HEK293 (cell line): ENCODE measurements around the gene HERPUD2.
A peak's percentile ranks its signal among the peaks of the same experiment; 100 is the strongest.

ENCODE experiments used
- CTCF ChIA-PET: fragments of 350-600 bp; formaldehyde crosslinking; extraction: SDS; loops from one replicate; lab custom pipeline; 2021; ENCODE audit warnings: antibody characterized with exemption; lab: Yijun Ruan, JAX
- POLR2A ChIA-PET: fragments of 300-600 bp; formaldehyde crosslinking; extraction: SDS; loops from one replicate; lab custom pipeline; 2020; ENCODE audit warnings: antibody characterized with exemption, inconsistent platforms; lab: Yijun Ruan, JAX
- H3K27ac ChIP-seq: fragments of 200-500 bp; sonication (Bioruptor generic); 2 replicates; pipeline ENCODE4 v1.5.1; 2014; ENCODE audit warnings: low read depth, low read length, control low read depth, inconsistent platforms; ENCODE audit errors: extremely low read depth
- H3K36me3 ChIP-seq, 2 experiments: fragments of 200-500 bp in 1 of 2; sonication (Bioruptor generic) in 1 of 2; 1 replicate in 1 of 2; 2 replicates in 1 of 2; pipeline ENCODE4 v1.5.1; 2014 to 2017; ENCODE audit warnings: inconsistent platforms in 2 of 2, low read length in 2 of 2; ENCODE audit not compliant: control insufficient read depth in 2 of 2, insufficient read depth in 1 of 2
- H3K4me1 ChIP-seq: fragments of 200-500 bp; sonication (Bioruptor generic); 2 replicates; pipeline ENCODE4 v1.5.1; 2014; ENCODE audit warnings: mild to moderate bottlenecking, low read length, inconsistent platforms; ENCODE audit not compliant: control insufficient read depth, insufficient read depth
- H3K4me3 ChIP-seq: 2 replicates; pipeline ENCODE4 v1.5.1; 2011; ENCODE audit warnings: low read depth, mild to moderate bottlenecking, control low read depth, low read length, moderate library complexity
- H3K9me3 ChIP-seq: fragments of 200-500 bp; sonication (Bioruptor generic); 2 replicates; pipeline ENCODE4 v1.5.1; 2014; ENCODE audit warnings: low read depth, low read length, inconsistent platforms; ENCODE audit not compliant: control insufficient read depth, insufficient read depth
- ELK4 ChIP-seq: IDR thresholded peaks from 2 replicates; pipeline ENCODE4 v1.6.1; 2011; ENCODE audit warnings: mild to moderate bottlenecking, low read depth, low read length, borderline replicate concordance
- FEZF1 ChIP-seq: fragments of 450-650 bp; formaldehyde crosslinking; IDR thresholded peaks from 2 replicates; pipeline ENCODE4 v1.5.1; 2016; ENCODE audit warnings: missing biosample characterization, missing genetic modification characterization
- INSM2 ChIP-seq: fragments of 450-650 bp; formaldehyde crosslinking; IDR thresholded peaks from 2 replicates; pipeline ENCODE4 v1.5.1; 2016; ENCODE audit warnings: missing biosample characterization, missing genetic modification characterization
- KLF7 ChIP-seq: fragments of 450-650 bp; formaldehyde crosslinking; IDR thresholded peaks from 2 replicates; pipeline ENCODE4 v1.5.1; 2016; ENCODE audit warnings: missing biosample characterization, missing genetic modification characterization, borderline replicate concordance
- SP2 ChIP-seq: fragments of 450-650 bp; formaldehyde crosslinking; IDR thresholded peaks from 2 replicates; pipeline ENCODE4 v1.5.1; 2016; ENCODE audit warnings: missing biosample characterization, missing genetic modification characterization
- ZBTB1 ChIP-seq: fragments of 450-650 bp; formaldehyde crosslinking; IDR thresholded peaks from 2 replicates; pipeline ENCODE4 v1.5.1; 2016; ENCODE audit warnings: missing biosample characterization, missing genetic modification characterization
- ZBTB20 ChIP-seq: fragments of 450-650 bp; formaldehyde crosslinking; IDR thresholded peaks from 2 replicates; pipeline ENCODE4 v1.5.1; 2016; ENCODE audit warnings: missing biosample characterization, missing genetic modification characterization
- ZBTB7A ChIP-seq: fragments of 450-650 bp; formaldehyde crosslinking; IDR thresholded peaks from 2 replicates; pipeline ENCODE4 v1.5.1; 2016; ENCODE audit warnings: low read depth, missing biosample characterization, missing genetic modification characterization
- ZFHX2 ChIP-seq: fragments of 450-650 bp; formaldehyde crosslinking; conservative IDR thresholded peaks from 2 replicates; pipeline ENCODE4 v1.5.1; 2016; ENCODE audit warnings: missing biosample characterization, missing genetic modification characterization
- ZNF132 ChIP-seq: fragments of 450-650 bp; formaldehyde crosslinking; IDR thresholded peaks from 2 replicates; pipeline ENCODE4 v1.5.1; 2017; ENCODE audit warnings: missing biosample characterization, missing genetic modification characterization, borderline replicate concordance
- ZNF146 ChIP-seq: fragments of 450-650 bp; formaldehyde crosslinking; IDR thresholded peaks from 2 replicates; pipeline ENCODE4 v1.5.1; 2016; ENCODE audit warnings: missing biosample characterization, missing genetic modification characterization
- ZNF16 ChIP-seq: fragments of 450-650 bp; formaldehyde crosslinking; IDR thresholded peaks from 2 replicates; pipeline ENCODE4 v1.5.1; 2016; ENCODE audit warnings: low read depth, missing biosample characterization, missing genetic modification characterization
- ZNF169 ChIP-seq: fragments of 450-650 bp; formaldehyde crosslinking; IDR thresholded peaks from 2 replicates; pipeline ENCODE4 v1.5.1; 2016; ENCODE audit warnings: missing biosample characterization, missing genetic modification characterization
- ZNF214 ChIP-seq: fragments of 450-650 bp; formaldehyde crosslinking; IDR thresholded peaks from 2 replicates; pipeline ENCODE4 v1.5.1; 2017; ENCODE audit warnings: missing biosample characterization, mild to moderate bottlenecking, missing genetic modification characterization, borderline replicate concordance
- ZNF274 ChIP-seq, 2 experiments: fragments of 200-500 bp in 1 of 2; fragments of 450-650 bp in 1 of 2; sonication (Bioruptor generic) in 1 of 2; formaldehyde crosslinking in 1 of 2; IDR thresholded peaks; 2 replicates each; pipeline versions ENCODE4 v1.5.1 to v1.6.1; 2014 to 2016; ENCODE audit warnings: borderline replicate concordance in 1 of 2, inconsistent platforms in 1 of 2, low read length in 1 of 2, missing biosample characterization in 1 of 2, missing genetic modification characterization in 1 of 2
- ZNF501 ChIP-seq: fragments of 450-650 bp; formaldehyde crosslinking; IDR thresholded peaks from 2 replicates; pipeline ENCODE4 v1.5.1; 2016; ENCODE audit warnings: missing biosample characterization, missing genetic modification characterization
- ZNF558 ChIP-seq: fragments of 450-650 bp; formaldehyde crosslinking; IDR thresholded peaks from 2 replicates; pipeline ENCODE4 v1.5.1; 2016; ENCODE audit warnings: missing biosample characterization, missing genetic modification characterization
- ZNF629 ChIP-seq: fragments of 450-650 bp; formaldehyde crosslinking; IDR thresholded peaks from 2 replicates; pipeline ENCODE4 v1.5.1; 2017; ENCODE audit warnings: missing biosample characterization, missing genetic modification characterization
- ZSCAN4 ChIP-seq: fragments of 450-650 bp; formaldehyde crosslinking; IDR thresholded peaks from 2 replicates; pipeline ENCODE4 v1.5.1; 2017; ENCODE audit warnings: missing biosample characterization, missing genetic modification characterization
- ZXDB ChIP-seq: fragments of 450-650 bp; formaldehyde crosslinking; IDR thresholded peaks from 2 replicates; pipeline ENCODE4 v1.5.1; 2016; ENCODE audit warnings: missing biosample characterization, missing genetic modification characterization
- TF ChIP-seq, protein P1 (sequence below): fragments of 450-650 bp; formaldehyde crosslinking; IDR thresholded peaks from 2 replicates; pipeline ENCODE4 v1.5.1; 2016; ENCODE audit warnings: missing biosample characterization, missing genetic modification characterization, low read depth
- TF ChIP-seq, protein P2 (sequence below): fragments of 450-650 bp; formaldehyde crosslinking; conservative IDR thresholded peaks from 2 replicates; pipeline ENCODE4 v1.5.1; 2016; ENCODE audit warnings: low read depth, missing biosample characterization, missing genetic modification characterization

HERPUD2 gene

DNA sequence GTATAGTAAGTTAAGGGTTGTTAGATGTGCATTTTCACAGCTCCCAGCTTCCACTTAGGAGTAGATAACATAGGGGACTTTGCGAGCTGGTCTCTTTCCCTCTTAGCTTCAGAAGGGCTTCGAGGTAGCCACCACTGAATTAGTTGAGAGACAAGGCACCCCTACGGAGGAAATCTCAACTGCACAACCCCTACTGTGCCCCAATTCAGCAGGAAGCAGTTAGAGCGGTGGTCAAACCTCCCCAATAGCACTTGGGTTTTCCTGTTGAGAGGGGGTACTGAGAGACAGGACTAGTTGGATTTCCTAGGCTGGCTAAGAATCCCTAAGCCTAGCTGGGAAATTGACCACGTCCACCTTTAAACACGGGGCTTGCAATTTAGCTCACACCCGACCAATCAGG lies 1.1 kb upstream of the HERPUD2 start:
- Histone ChIP-seq H3K36me3 (peaks cover 0 to 2% of the 10 kb centered on the region in 2 experiments; a peak in 1 of 3 replicates), H3K9me3 (no peaks in the 10 kb centered on the region), H3K27ac (no peak overlapping the region), H3K4me3 (no peak overlapping the region; the same call in 1 of the 2 replicates), H3K4me1 (no peaks in the 10 kb centered on the region)
- TF ChIP-seq ZBTB20 (tag by site-specific recombination) (no peak), ZNF629 (tag by site-specific recombination) (no peak), SP2 (no peak), ZFHX2 (no peak), ZXDB (tag by site-specific recombination) (no peak), ZNF146 (tag by site-specific recombination) (no peak)
- ChIA-PET CTCF (interaction anchor here (0.5 to 2.7 kb wide), 5 partner anchors 11 to 227 kb away, joined by 3 to 11 read pairs (median 4); no protein-coding TSS in a partner anchor), POLR2A (interaction anchor here (3.9 kb wide), 1 partner anchor 104 kb away, joined by 18 read pairs; the partner anchor contains the start of gene SEPTIN7)

- ChIA-PET POLR2A (interaction anchor here (0.6 to 3.9 kb wide), 2 partner anchors 9 to 105 kb away, joined by 4 to 18 read pairs; partner anchors contain the start of gene SEPTIN7), CTCF (interaction anchor here (0.5 to 2.7 kb wide), 3 partner anchors 12 to 30 kb away, joined by 3 to 11 read pairs (median 4); no protein-coding TSS in a partner anchor)
- Histone ChIP-seq H3K4me1 (no peaks in the 10 kb centered on the region), H3K9me3 (no peaks in the 10 kb centered on the region), H3K36me3 (peaks cover 0 to 2% of the 10 kb centered on the region in 2 experiments; a peak in 1 of 3 replicates), H3K4me3 (peak overlapping the region; percentile 90), H3K27ac (peak overlapping the region; percentile 65)
- TF ChIP-seq ZNF274 (IDR thresholded peaks at IDR 0.05; ENCODE audit: low read length), result no peak
- no peak for TF ChIP-seq ZNF274 (tag by site-specific recombination; IDR thresholded peaks at IDR 0.05; ENCODE audit: borderline replicate concordance)
- TF ChIP-seq, protein P1, sequence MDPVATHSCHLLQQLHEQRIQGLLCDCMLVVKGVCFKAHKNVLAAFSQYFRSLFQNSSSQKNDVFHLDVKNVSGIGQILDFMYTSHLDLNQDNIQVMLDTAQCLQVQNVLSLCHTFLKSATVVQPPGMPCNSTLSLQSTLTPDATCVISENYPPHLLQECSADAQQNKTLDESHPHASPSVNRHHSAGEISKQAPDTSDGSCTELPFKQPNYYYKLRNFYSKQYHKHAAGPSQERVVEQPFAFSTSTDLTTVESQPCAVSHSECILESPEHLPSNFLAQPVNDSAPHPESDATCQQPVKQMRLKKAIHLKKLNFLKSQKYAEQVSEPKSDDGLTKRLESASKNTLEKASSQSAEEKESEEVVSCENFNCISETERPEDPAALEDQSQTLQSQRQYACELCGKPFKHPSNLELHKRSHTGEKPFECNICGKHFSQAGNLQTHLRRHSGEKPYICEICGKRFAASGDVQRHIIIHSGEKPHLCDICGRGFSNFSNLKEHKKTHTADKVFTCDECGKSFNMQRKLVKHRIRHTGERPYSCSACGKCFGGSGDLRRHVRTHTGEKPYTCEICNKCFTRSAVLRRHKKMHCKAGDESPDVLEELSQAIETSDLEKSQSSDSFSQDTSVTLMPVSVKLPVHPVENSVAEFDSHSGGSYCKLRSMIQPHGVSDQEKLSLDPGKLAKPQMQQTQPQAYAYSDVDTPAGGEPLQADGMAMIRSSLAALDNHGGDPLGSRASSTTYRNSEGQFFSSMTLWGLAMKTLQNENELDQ (tag by site-specific recombination), result no peak
- no peak for TF ChIP-seq ZBTB1 (tag by site-specific recombination)
- no peak for TF ChIP-seq ZBTB7A (tag by site-specific recombination)
- no peak for TF ChIP-seq ZNF214 (tag by site-specific recombination)
- TF ChIP-seq ZBTB20 (tag by site-specific recombination), result no peak
- TF ChIP-seq, protein P2, sequence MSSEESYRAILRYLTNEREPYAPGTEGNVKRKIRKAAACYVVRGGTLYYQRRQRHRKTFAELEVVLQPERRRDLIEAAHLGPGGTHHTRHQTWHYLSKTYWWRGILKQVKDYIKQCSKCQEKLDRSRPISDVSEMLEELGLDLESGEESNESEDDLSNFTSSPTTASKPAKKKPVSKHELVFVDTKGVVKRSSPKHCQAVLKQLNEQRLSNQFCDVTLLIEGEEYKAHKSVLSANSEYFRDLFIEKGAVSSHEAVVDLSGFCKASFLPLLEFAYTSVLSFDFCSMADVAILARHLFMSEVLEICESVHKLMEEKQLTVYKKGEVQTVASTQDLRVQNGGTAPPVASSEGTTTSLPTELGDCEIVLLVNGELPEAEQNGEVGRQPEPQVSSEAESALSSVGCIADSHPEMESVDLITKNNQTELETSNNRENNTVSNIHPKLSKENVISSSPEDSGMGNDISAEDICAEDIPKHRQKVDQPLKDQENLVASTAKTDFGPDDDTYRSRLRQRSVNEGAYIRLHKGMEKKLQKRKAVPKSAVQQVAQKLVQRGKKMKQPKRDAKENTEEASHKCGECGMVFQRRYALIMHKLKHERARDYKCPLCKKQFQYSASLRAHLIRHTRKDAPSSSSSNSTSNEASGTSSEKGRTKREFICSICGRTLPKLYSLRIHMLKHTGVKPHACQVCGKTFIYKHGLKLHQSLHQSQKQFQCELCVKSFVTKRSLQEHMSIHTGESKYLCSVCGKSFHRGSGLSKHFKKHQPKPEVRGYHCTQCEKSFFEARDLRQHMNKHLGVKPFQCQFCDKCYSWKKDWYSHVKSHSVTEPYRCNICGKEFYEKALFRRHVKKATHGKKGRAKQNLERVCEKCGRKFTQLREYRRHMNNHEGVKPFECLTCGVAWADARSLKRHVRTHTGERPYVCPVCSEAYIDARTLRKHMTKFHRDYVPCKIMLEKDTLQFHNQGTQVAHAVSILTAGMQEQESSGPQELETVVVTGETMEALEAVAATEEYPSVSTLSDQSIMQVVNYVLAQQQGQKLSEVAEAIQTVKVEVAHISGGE, result no peak
- no peak for TF ChIP-seq ZSCAN4 (tag by site-specific recombination)
- TF ChIP-seq ZNF132, result no peak
- TF ChIP-seq INSM2 (tag by site-specific recombination), result no peak
- no peak for TF ChIP-seq KLF7 (tag by site-specific recombination)
- TF ChIP-seq ELK4, result no peak
- TF ChIP-seq ZNF558, result no peak
- TF ChIP-seq FEZF1, result no peak
- TF ChIP-seq ZNF169, result no peak
- no peak for TF ChIP-seq ZNF16
- TF ChIP-seq ZNF501 (tag by site-specific recombination), result no peak
Observed at GRCh38 chr7:35695473-35695850, 527 bp upstream of the HERPUD2 start.
